SU-DHL-6 (cell line): Measurements from ENCODE around the gene CAPZA1.
A peak's percentile ranks its signal among the peaks of the same experiment; 100 is the strongest.

Source experiments
- H2AFZ ChIP-seq: fragments of 200-600 bp; sonication (generic); 2 replicates; pipeline ENCODE4 v1.6.1; 2014; ENCODE audit warnings: low read depth, mild to moderate bottlenecking, moderate library complexity, mixed read lengths, antibody characterized with exemption, low read length; ENCODE audit not compliant: severe bottlenecking
- H3F3A ChIP-seq: fragments of 200-600 bp; shearing (Covaris generic); 2 replicates; pipeline ENCODE4 v1.6.0; 2016; ENCODE audit warnings: antibody characterized with exemption, mild to moderate bottlenecking; ENCODE audit not compliant: insufficient read depth
- H3K27ac ChIP-seq: fragments of 200-600 bp; sonication (generic); 2 replicates; pipeline ENCODE4 v1.5.1; 2016; ENCODE audit warnings: low read depth, mild to moderate bottlenecking, low read length, moderate library complexity, mixed read lengths
- H3K27me3 ChIP-seq: fragments of 200-600 bp; sonication (generic), shearing (Covaris generic); 2 replicates; pipeline ENCODE4 v1.6.0; 2014; ENCODE audit warnings: mild to moderate bottlenecking, low read length
- H3K36me3 ChIP-seq: fragments of 200-600 bp; sonication (generic); 2 replicates; pipeline ENCODE4 v1.6.1; 2014; ENCODE audit warnings: mild to moderate bottlenecking, low read length, mixed read lengths
- H3K4me2 ChIP-seq: fragments of 300-600, 200-600 bp; shearing (Covaris generic), sonication (generic); 2 replicates; pipeline ENCODE4 v1.6.0; 2014; ENCODE audit warnings: low read length, low read depth, mild to moderate bottlenecking; ENCODE audit not compliant: poor library complexity, severe bottlenecking
- H3K4me3 ChIP-seq: fragments of 200-600 bp; sonication (generic); 2 replicates; pipeline ENCODE4 v1.5.1; 2014; ENCODE audit warnings: antibody characterized with exemption, low read length, mild to moderate bottlenecking, mixed read lengths; ENCODE audit not compliant: insufficient read depth, poor library complexity, severe bottlenecking
- H3K79me2 ChIP-seq: fragments of 200-600 bp; sonication (generic); 2 replicates; pipeline ENCODE4 v1.6.1; 2014; ENCODE audit warnings: mild to moderate bottlenecking, low read length, moderate library complexity; ENCODE audit not compliant: insufficient read depth
- H3K9ac ChIP-seq: fragments of 200-600 bp; sonication (generic); 2 replicates; pipeline ENCODE4 v1.7.0; 2014; ENCODE audit warnings: mild to moderate bottlenecking, low read length
- H3K9me2 ChIP-seq: fragments of 200-600 bp; sonication (generic); replicated peaks from 2 replicates; pipeline ENCODE4 v1.6.1; 2014; ENCODE audit warnings: low read length; ENCODE audit not compliant: insufficient read depth
- H3K9me3 ChIP-seq: fragments of 200-600 bp; sonication (generic); 2 replicates; pipeline ENCODE4 v1.6.1; 2014; ENCODE audit warnings: low read length, mixed read lengths; ENCODE audit not compliant: insufficient read depth
- H4K20me1 ChIP-seq: fragments of 200-600 bp; sonication (generic); 2 replicates; pipeline ENCODE4 v1.6.1; 2014; ENCODE audit warnings: low read depth, mild to moderate bottlenecking, antibody characterized with exemption, low read length, moderate library complexity, mixed read lengths
- CTCF ChIP-seq: fragments of 200-600 bp; sonication (generic); IDR thresholded peaks from one replicate; pipeline ENCODE4 v1.5.1; 2017; ENCODE audit warnings: antibody characterized with exemption, mild to moderate bottlenecking, low read length, moderate library complexity; ENCODE audit not compliant: insufficient read depth, poor library complexity, severe bottlenecking
- EZH2phosphoT487 ChIP-seq: fragments of 200-600 bp; sonication (generic), shearing (Covaris generic); conservative IDR thresholded peaks from 2 replicates; pipeline ENCODE4 v1.6.1; 2018; ENCODE audit warnings: mild to moderate bottlenecking, antibody characterized with exemption, low read length, moderate library complexity, mixed read lengths

The CAPZA1 gene

GRCh38 chr1:112619518-112620376 lies at the start of gene CAPZA1:
TSS of gene CAPZA1 (plus strand) at chr1:112619832. CDS start at chr1:112619845, 13 bp downstream.
- Histone ChIP-seq H3K9ac (peak within 1 kb of the TSS; percentile 96), H3K4me2 (peak within 1 kb of the TSS; percentile 99), H3F3A (peaks cover 57% of the 10 kb centered on the region), H2AFZ (peak within 1 kb of the TSS; percentile 89), H3K9me2 (no peaks in the 10 kb centered on the region), H4K20me1 (peaks cover 6% of the 10 kb centered on the region; the same call in 1 of the 2 replicates), H3K36me3 (peaks cover 4% of the 10 kb centered on the region; the same call in 1 of the 2 replicates), H3K4me3 (peak within 1 kb of the TSS; percentile 92), H3K79me2 (peaks cover 56% of the 10 kb centered on the region), H3K9me3 (no peaks in the 10 kb centered on the region), H3K27ac (peak within 1 kb of the TSS; percentile 97), H3K27me3 (no peaks in the 10 kb centered on the region)
- no peak for TF ChIP-seq EZH2phosphoT487
- no peak for TF ChIP-seq CTCF

GRCh38 chr1:112575154-112575804 lies 44.4 kb upstream of the CAPZA1 start:
- H3K9me2 ChIP-seq, result no peaks in the 10 kb centered on the region
- no peak overlapping the region for H3K9ac ChIP-seq
- H3K27ac ChIP-seq, result no peak overlapping the region
- no peak overlapping the region for H3K4me2 ChIP-seq
- TF ChIP-seq EZH2phosphoT487, result no peak
- no peak for TF ChIP-seq CTCF
- H3F3A ChIP-seq, result no peaks in the 10 kb centered on the region
- H4K20me1 ChIP-seq, result no peaks in the 10 kb centered on the region
- no peaks in the 10 kb centered on the region for H3K9me3 ChIP-seq
- no peak overlapping the region for H2AFZ ChIP-seq
- H3K79me2 ChIP-seq, result no peaks in the 10 kb centered on the region
- H3K27me3 ChIP-seq, result no peaks in the 10 kb centered on the region
- no peak overlapping the region for H3K4me3 ChIP-seq
- H3K36me3 ChIP-seq, result no peaks in the 10 kb centered on the region

GRCh38 chr1:112576240-112576639 lies 43.4 kb upstream of the CAPZA1 start:
- H3K27me3 ChIP-seq, result no peaks in the 10 kb centered on the region
- H3K9me3 ChIP-seq, result no peaks in the 10 kb centered on the region
- no peaks in the 10 kb centered on the region for H3K36me3 ChIP-seq
- no peak overlapping the region for H3K9ac ChIP-seq
- TF ChIP-seq CTCF, result no peak
- no peak overlapping the region for H3K27ac ChIP-seq
- H3F3A ChIP-seq, result no peaks in the 10 kb centered on the region
- H3K9me2 ChIP-seq, result no peaks in the 10 kb centered on the region
- no peak overlapping the region for H3K4me3 ChIP-seq
- H2AFZ ChIP-seq, result no peak overlapping the region
- H4K20me1 ChIP-seq, result no peaks in the 10 kb centered on the region
- H3K4me2 ChIP-seq, result no peak overlapping the region
- no peaks in the 10 kb centered on the region for H3K79me2 ChIP-seq
